K562 (cell line): Measurements from ENCODE around the gene PEBP1. TPM values are rescaled to one million over a fixed set of nuclear protein-coding genes. Genes with fewer than 3 reads are reported as not detected.
A peak's percentile ranks its signal among the peaks of the same experiment; 100 is the strongest.

Source experiments
- ATAC-seq: fragments of 200-7000 bp; cut with Tn5 transposase; 3 replicates; pipeline ENCODE4 v1.9.1; 2020; ENCODE audit warnings: moderate library complexity
- BruUV-seq: library from RNA; stranded (reverse); fragments of 400-500 nt; replicated peaks from 2 replicates; lab custom pipeline; 2021; lab: Mats Ljungman, UMichigan
- CTCF ChIA-PET: fragments of 300-600 bp; formaldehyde crosslinking; extraction: SDS; loops from one replicate; lab custom pipeline; 2021; ENCODE audit warnings: low intra/inter-chr PET ratio; lab: Yijun Ruan, JAX
- POLR2A ChIA-PET: fragments of 300-600, 350-650 bp; sonication (Branson Sonifier 250); formaldehyde crosslinking; extraction: SDS; loops from one replicate; lab custom pipeline; 2021; ENCODE audit warnings: antibody characterized with exemption, inconsistent platforms; lab: Yijun Ruan, JAX
- DNase-seq, 4 experiments: peaks; one replicate each; pipeline versions ENCODE4 v3.0.0 to v3.0.0-alpha.2; 2011 to 2018; ENCODE audit warnings: low spot score in 3 of 4, mixed read lengths in 3 of 4; ENCODE audit errors: extremely low read depth in 1 of 4
- FAIRE-seq: peaks from 2 replicates; lab custom pipeline; 2011; peaks lifted over from hg19 to GRCh38; lab: Jason Lieb, UNC
- H2AFZ ChIP-seq: 2 replicates; pipeline ENCODE4 v1.6.0; 2011; ENCODE audit warnings: low read depth, low read length, control low read depth, inconsistent platforms
- H3K27ac ChIP-seq: fragments of 200-600 bp; 3 replicates; pipeline ENCODE4 v1.8.0; 2011; ENCODE audit warnings: low read depth, mild to moderate bottlenecking, control low read depth, inconsistent platforms, low read length, moderate library complexity, mixed read lengths; ENCODE audit errors: extremely low read depth
- H3K27me3 ChIP-seq, 2 experiments: fragments of 300-600 bp in 1 of 2; 2 replicates in 1 of 2; 3 replicates in 1 of 2; pipeline versions ENCODE4 v1.6.0 to v1.8.0; 2011; ENCODE audit warnings: inconsistent platforms in 2 of 2, low read length in 2 of 2, mild to moderate bottlenecking in 1 of 2, mixed read lengths in 1 of 2, moderate library complexity in 1 of 2; ENCODE audit not compliant: control insufficient read depth in 2 of 2, insufficient read depth in 2 of 2
- H3K36me3 ChIP-seq: fragments of 300-600 bp; 3 replicates; pipeline ENCODE4 v1.8.0; 2011; ENCODE audit warnings: mild to moderate bottlenecking, low read length, inconsistent platforms; ENCODE audit not compliant: control insufficient read depth, insufficient read depth
- H3K4me1 ChIP-seq, 2 experiments: fragments of 200-600 bp in 1 of 2; replicated peaks in 1 of 2; 2 replicates in 1 of 2; 3 replicates in 1 of 2; pipeline versions ENCODE4 v1.5.1 to v1.8.0; 2011; ENCODE audit warnings: inconsistent platforms in 2 of 2, low read length in 2 of 2, mild to moderate bottlenecking in 1 of 2, mixed read lengths in 1 of 2, moderate library complexity in 1 of 2; ENCODE audit not compliant: control insufficient read depth in 2 of 2, insufficient read depth in 2 of 2
- H3K4me2 ChIP-seq: 2 replicates; pipeline ENCODE4 v1.6.1; 2011; ENCODE audit warnings: low read length, control low read depth, inconsistent platforms, mixed read lengths; ENCODE audit not compliant: insufficient read depth
- H3K4me3 ChIP-seq: fragments of 200-600 bp; sonication (generic), shearing (Covaris generic); 2 replicates; pipeline ENCODE4 v1.5.1; 2016; ENCODE audit warnings: control low read depth, inconsistent platforms
- H3K79me2 ChIP-seq: fragments of 200-600 bp; 3 replicates; pipeline ENCODE4 v1.8.0; 2011; ENCODE audit warnings: low read length, inconsistent platforms; ENCODE audit not compliant: control insufficient read depth, insufficient read depth
- H3K9ac ChIP-seq, 2 experiments: 2 replicates each; pipeline versions ENCODE4 v1.6.0 to v1.6.1; 2011; ENCODE audit warnings: low read depth in 2 of 2, low read length in 2 of 2, control low read depth in 1 of 2, inconsistent platforms in 1 of 2, mild to moderate bottlenecking in 1 of 2, mixed read lengths in 1 of 2; ENCODE audit not compliant: insufficient read depth in 1 of 2
- H3K9me1 ChIP-seq: one replicate; pipeline ENCODE4 v1.6.0; 2011; ENCODE audit warnings: inconsistent platforms, mild to moderate bottlenecking, low read length, moderate library complexity; ENCODE audit not compliant: control insufficient read depth, insufficient read depth
- H3K9me3 ChIP-seq: replicated peaks from 2 replicates; pipeline ENCODE4 v1.5.1; 2011; ENCODE audit warnings: low read depth, low read length, inconsistent platforms; ENCODE audit not compliant: control insufficient read depth, insufficient read depth
- H4K20me1 ChIP-seq: replicated peaks from 2 replicates; pipeline ENCODE4 v1.6.1; 2011; ENCODE audit warnings: low read length, inconsistent platforms, mixed read lengths; ENCODE audit not compliant: control insufficient read depth, insufficient read depth
- RBM25 ChIP-seq: fragments of 200-400 bp; formaldehyde crosslinking; IDR thresholded peaks from 2 replicates; pipeline ENCODE4 v1.6.1; 2018; ENCODE audit warnings: low read length, low read depth, moderate library complexity; ENCODE audit not compliant: severe bottlenecking
- SMARCA4 ChIP-seq: fragments of 450-650 bp; IDR thresholded peaks from 2 replicates; pipeline ENCODE4 v1.6.1; 2016
- ZNF121 ChIP-seq: sonication (generic); formaldehyde crosslinking; conservative IDR thresholded peaks from 2 replicates; pipeline ENCODE4 v1.8.0; 2022; ENCODE audit warnings: missing genetic modification reagents
- ZNF3 ChIP-seq: fragments of 250-450 bp; sonication (Bioruptor Pico); IDR thresholded peaks from 2 replicates; pipeline ENCODE4 v1.5.0; 2021; ENCODE audit warnings: mild to moderate bottlenecking, moderate library complexity
- WGBS: fragments of 100-300 bp; shearing (Covaris generic); methylation state at CpG from one replicate; pipeline ENCODE4 v1.1.6; 2016; ENCODE audit warnings: low coverage, mixed read lengths; ENCODE audit not compliant: insufficient coverage; ENCODE audit errors: missing lambda C conversion rate; 5-methylcytosine and 5-hydroxymethylcytosine counted together
- in situ Hi-C: fragments of 300-500 bp; cut with MboI; formaldehyde crosslinking; loops from 4 replicates; pipeline ENCODE4 v1.15.0; 2018; ENCODE audit warnings: inconsistent platforms, mixed read lengths
- intact Hi-C: fragments of 100-400 bp; cut with micrococcal nuclease; formaldehyde crosslinking; loops from 2 replicates; pipeline ENCODE4 v1.14.2; 2022
- polyA plus RNA-seq, 8 experiments: library from polyadenylated mRNA; depleted of rRNA in 4 of 8; stranded (reverse) in 5 of 8; unstranded in 3 of 8; fragments of >200 nt; fragmentation: Nextera tagmentation in 2 of 8; fragmentation: Illumina TruSeq in 1 of 8; extraction: Ambion mirVana in 2 of 8; extraction: Trizol in 1 of 8; gene quantifications; 2 replicates each; pipeline versions ENCODE4 v1.2.1 to v1.2.3, GENCODE V29; 2011 to 2014; ENCODE audit warnings: inconsistent platforms in 1 of 8, missing spikeins in 1 of 8
- total RNA-seq, 7 experiments: library from RNA; depleted of rRNA in 6 of 7; stranded (reverse); fragments of >200 nt in 6 of 7; fragmentation: Illumina TruSeq in 2 of 7; extraction: Trizol in 2 of 7; gene quantifications; 2 replicates each; pipeline versions ENCODE4 v1.2.1 to v1.2.3, GENCODE V29; 2011 to 2021; ENCODE audit warnings: low replicate concordance in 1 of 7
- TF ChIP-seq, protein P1 (sequence below): sonication (generic); formaldehyde crosslinking; IDR thresholded peaks from 2 replicates; pipeline ENCODE4 v1.8.1; 2023; ENCODE audit warnings: mild to moderate bottlenecking, missing genetic modification reagents

PEBP1 gene
- total and polyA plus RNA-seq, 9 of the 15 experiments (the other 6 are each of a cell fraction or from before 2014, with no cell fraction given), result 77.3 to 207 (median 153) TPM

DNA sequence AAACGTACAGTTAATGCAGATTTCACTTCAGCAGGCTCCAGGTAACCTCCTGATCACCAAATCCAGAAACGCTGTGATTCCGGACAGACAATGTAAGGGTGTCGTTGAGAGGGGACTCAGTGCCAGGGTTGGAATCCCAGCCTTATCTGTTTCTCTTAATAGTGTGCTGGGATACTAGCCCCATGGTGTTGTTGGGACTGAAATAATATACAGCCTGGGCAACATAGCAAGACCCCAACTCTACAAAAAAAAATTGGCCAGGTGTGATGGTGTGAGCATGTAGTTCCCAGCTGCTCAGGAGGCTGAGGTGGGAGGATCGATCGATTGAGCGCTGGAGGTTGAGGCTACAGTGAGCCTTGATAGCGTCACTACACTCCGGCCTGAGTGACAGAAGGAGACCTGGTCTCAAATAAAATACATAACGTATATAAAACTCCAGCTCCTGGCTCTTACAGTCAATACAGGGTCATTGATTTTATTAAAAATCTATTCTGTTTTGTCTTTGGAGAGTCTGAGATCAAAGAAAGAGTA, 1.3 kb downstream of the PEBP1 start:
- Histone ChIP-seq H3K9ac (peak overlapping the region; percentile 86 to 100), H3K4me3 (peak overlapping the region; percentile 80), H3K79me2 (peaks cover 33% of the 10 kb centered on the region), H3K4me1 (peaks cover 2 to 23% of the 10 kb centered on the region in 2 experiments; a peak in 3 of 5 replicates), H3K9me3 (no peaks in the 10 kb centered on the region), H3K27ac (peak overlapping the region; percentile 77; the same call in 2 of the 3 replicates), H3K27me3 (no peaks in the 10 kb centered on the region), H3K36me3 (peaks cover 42% of the 10 kb centered on the region), H3K9me1 (no peaks in the 10 kb centered on the region), H3K4me2 (peak overlapping the region; percentile 87), H4K20me1 (no peaks in the 10 kb centered on the region; the same call in 1 of the 2 replicates), H2AFZ (peak overlapping the region; percentile 84; the same call in 1 of the 2 replicates)
- intact Hi-C loops (no loop called here), in situ Hi-C loops (no loop called here)
- CTCF ChIA-PET, result no interaction called here
- TSS peak; percentile 74 for BruUV-seq
- POLR2A ChIA-PET, result interaction anchor here (1.0 to 2.8 kb wide), 4 partner anchors 11 to 217 kb away, joined by 3 to 19 read pairs (median 6); no protein-coding TSS in a partner anchor
- ATAC-seq (no peak), FAIRE-seq (no peak), DNase-seq (no peak)
- 72% methylated on average over 10 of the region's 10 CpGs for WGBS
- TF ChIP-seq, protein P1, sequence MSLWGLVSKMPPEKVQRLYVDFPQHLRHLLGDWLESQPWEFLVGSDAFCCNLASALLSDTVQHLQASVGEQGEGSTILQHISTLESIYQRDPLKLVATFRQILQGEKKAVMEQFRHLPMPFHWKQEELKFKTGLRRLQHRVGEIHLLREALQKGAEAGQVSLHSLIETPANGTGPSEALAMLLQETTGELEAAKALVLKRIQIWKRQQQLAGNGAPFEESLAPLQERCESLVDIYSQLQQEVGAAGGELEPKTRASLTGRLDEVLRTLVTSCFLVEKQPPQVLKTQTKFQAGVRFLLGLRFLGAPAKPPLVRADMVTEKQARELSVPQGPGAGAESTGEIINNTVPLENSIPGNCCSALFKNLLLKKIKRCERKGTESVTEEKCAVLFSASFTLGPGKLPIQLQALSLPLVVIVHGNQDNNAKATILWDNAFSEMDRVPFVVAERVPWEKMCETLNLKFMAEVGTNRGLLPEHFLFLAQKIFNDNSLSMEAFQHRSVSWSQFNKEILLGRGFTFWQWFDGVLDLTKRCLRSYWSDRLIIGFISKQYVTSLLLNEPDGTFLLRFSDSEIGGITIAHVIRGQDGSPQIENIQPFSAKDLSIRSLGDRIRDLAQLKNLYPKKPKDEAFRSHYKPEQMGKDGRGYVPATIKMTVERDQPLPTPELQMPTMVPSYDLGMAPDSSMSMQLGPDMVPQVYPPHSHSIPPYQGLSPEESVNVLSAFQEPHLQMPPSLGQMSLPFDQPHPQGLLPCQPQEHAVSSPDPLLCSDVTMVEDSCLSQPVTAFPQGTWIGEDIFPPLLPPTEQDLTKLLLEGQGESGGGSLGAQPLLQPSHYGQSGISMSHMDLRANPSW (CRISPR knock-in tag), result no peak
- TF ChIP-seq RBM25 (peak; percentile 36), ZNF3 (CRISPR knock-in tag) (no peak), SMARCA4 (no peak), ZNF121 (CRISPR knock-in tag) (peak; percentile 91)
